ENCODE data around the gene DHX57.

The DHX57 gene

DNA sequence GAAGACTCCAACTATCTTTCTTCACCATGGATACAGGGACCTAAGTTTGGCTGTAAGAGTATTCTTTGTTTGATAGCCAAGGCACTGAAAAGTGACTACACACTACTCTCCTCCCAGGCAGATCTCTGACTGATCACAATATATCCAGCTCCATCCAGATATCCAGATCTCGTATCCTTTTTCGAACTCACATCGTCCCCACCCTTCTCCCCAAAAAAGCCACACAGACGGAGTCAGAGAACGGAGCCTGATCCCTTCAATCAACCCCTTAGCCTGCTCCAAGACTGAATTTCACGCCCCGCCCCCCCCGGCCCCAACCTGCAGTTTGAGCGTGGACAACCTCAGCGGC, 533 bp downstream of the DHX57 start:
- H3K27me3 ChIP-seq (ENCODE audit: insufficient read depth, poor library complexity, severe bottlenecking): no peaks in the 10 kb centered on the region
- peak overlapping the region; percentile 55 for H3K27ac ChIP-seq (replicated peaks)
- TF ChIP-seq, protein P1, sequence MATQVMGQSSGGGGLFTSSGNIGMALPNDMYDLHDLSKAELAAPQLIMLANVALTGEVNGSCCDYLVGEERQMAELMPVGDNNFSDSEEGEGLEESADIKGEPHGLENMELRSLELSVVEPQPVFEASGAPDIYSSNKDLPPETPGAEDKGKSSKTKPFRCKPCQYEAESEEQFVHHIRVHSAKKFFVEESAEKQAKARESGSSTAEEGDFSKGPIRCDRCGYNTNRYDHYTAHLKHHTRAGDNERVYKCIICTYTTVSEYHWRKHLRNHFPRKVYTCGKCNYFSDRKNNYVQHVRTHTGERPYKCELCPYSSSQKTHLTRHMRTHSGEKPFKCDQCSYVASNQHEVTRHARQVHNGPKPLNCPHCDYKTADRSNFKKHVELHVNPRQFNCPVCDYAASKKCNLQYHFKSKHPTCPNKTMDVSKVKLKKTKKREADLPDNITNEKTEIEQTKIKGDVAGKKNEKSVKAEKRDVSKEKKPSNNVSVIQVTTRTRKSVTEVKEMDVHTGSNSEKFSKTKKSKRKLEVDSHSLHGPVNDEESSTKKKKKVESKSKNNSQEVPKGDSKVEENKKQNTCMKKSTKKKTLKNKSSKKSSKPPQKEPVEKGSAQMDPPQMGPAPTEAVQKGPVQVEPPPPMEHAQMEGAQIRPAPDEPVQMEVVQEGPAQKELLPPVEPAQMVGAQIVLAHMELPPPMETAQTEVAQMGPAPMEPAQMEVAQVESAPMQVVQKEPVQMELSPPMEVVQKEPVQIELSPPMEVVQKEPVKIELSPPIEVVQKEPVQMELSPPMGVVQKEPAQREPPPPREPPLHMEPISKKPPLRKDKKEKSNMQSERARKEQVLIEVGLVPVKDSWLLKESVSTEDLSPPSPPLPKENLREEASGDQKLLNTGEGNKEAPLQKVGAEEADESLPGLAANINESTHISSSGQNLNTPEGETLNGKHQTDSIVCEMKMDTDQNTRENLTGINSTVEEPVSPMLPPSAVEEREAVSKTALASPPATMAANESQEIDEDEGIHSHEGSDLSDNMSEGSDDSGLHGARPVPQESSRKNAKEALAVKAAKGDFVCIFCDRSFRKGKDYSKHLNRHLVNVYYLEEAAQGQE (IDR thresholded peaks at IDR 0.05; ENCODE audit: insufficient replicate concordance, low read depth): no peak
- TF ChIP-seq SPI1 (IDR thresholded peaks at IDR 0.05; ENCODE audit: borderline replicate concordance, low read depth): no peak
- TF ChIP-seq POLR2AphosphoS5 (IDR thresholded peaks at IDR 0.05; ENCODE audit: low read depth): no peak
- TF ChIP-seq, protein P2, sequence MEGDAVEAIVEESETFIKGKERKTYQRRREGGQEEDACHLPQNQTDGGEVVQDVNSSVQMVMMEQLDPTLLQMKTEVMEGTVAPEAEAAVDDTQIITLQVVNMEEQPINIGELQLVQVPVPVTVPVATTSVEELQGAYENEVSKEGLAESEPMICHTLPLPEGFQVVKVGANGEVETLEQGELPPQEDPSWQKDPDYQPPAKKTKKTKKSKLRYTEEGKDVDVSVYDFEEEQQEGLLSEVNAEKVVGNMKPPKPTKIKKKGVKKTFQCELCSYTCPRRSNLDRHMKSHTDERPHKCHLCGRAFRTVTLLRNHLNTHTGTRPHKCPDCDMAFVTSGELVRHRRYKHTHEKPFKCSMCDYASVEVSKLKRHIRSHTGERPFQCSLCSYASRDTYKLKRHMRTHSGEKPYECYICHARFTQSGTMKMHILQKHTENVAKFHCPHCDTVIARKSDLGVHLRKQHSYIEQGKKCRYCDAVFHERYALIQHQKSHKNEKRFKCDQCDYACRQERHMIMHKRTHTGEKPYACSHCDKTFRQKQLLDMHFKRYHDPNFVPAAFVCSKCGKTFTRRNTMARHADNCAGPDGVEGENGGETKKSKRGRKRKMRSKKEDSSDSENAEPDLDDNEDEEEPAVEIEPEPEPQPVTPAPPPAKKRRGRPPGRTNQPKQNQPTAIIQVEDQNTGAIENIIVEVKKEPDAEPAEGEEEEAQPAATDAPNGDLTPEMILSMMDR (IDR thresholded peaks at IDR 0.05; ENCODE audit: insufficient read depth, low read length): no peak
- no peak for TF ChIP-seq GABPA (IDR thresholded peaks at IDR 0.05; ENCODE audit: low read depth)
- DNase-seq (ENCODE audit: low read depth in 1 of 2, low spot score in 1 of 2): no peak
- H3K4me3 ChIP-seq (replicated peaks; ENCODE audit: insufficient read depth, low read length): peak overlapping the region; percentile 78

DNA sequence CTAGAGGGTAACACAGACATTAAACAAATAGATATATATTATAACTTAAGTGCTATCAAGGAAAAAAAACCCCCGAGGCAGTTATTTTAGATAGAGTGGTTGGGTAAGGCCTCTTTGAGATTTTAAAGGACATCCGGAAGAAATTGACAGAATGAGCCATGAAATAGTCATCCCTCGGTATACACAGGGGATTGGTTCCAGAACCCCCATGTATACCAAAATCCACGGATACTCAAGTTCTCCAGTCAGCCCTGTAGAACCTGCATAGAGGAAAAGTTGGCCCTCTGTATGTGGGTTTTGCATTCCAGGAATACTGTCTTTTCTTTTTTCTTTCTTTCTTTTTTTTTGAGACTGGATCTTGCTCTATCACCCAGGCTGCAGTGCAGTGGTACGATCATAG, 2.0 kb downstream of the DHX57 start:
- TF ChIP-seq GABPA (IDR thresholded peaks at IDR 0.05; ENCODE audit: low read depth) (no peak), SPI1 (IDR thresholded peaks at IDR 0.05; ENCODE audit: borderline replicate concordance, low read depth) (no peak), POLR2AphosphoS5 (IDR thresholded peaks at IDR 0.05; ENCODE audit: low read depth) (no peak)
- TF ChIP-seq, protein P2 (IDR thresholded peaks at IDR 0.05; ENCODE audit: insufficient read depth, low read length): no peak
- TF ChIP-seq, protein P1 (IDR thresholded peaks at IDR 0.05; ENCODE audit: insufficient replicate concordance, low read depth): no peak
- Histone ChIP-seq H3K27me3 (ENCODE audit: insufficient read depth, poor library complexity, severe bottlenecking) (no peaks in the 10 kb centered on the region), H3K4me3 (replicated peaks; ENCODE audit: insufficient read depth, low read length) (no peak overlapping the region), H3K27ac (replicated peaks) (no peak overlapping the region)
- DNase-seq (ENCODE audit: low read depth in 1 of 2, low spot score in 1 of 2): no peak

DNA sequence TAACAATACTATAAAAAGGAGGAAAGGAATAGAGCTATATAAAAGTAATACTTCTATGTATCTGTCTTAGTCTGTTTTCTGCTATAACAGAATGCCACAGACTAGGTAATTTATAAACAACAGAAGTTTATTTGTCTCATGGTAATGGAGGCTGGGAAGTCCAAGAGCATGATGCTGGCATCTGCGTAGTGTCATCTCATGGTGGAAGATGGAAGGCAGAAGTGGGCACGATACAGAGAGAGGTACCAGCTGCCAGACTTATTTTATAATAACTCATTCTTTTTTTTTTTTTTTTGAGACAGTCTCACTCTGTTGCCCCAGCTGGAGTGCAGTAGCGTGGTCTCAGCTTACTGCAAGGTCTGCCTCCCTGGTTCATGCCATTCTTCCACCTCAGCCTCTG, 4.3 kb downstream of the DHX57 start:
- DNase-seq (ENCODE audit: low read depth in 1 of 2, low spot score in 1 of 2): no peak
- H3K4me3 ChIP-seq (replicated peaks; ENCODE audit: insufficient read depth, low read length): no peak overlapping the region
- no peaks in the 10 kb centered on the region for H3K27me3 ChIP-seq (ENCODE audit: insufficient read depth, poor library complexity, severe bottlenecking)
- TF ChIP-seq GABPA (IDR thresholded peaks at IDR 0.05; ENCODE audit: low read depth) (no peak), SPI1 (IDR thresholded peaks at IDR 0.05; ENCODE audit: borderline replicate concordance, low read depth) (no peak), POLR2AphosphoS5 (IDR thresholded peaks at IDR 0.05; ENCODE audit: low read depth) (no peak)
- TF ChIP-seq, protein P2 (IDR thresholded peaks at IDR 0.05; ENCODE audit: insufficient read depth, low read length): no peak
- TF ChIP-seq, protein P1 (IDR thresholded peaks at IDR 0.05; ENCODE audit: insufficient replicate concordance, low read depth): no peak
- no peak overlapping the region for H3K27ac ChIP-seq (replicated peaks)

Data from HL-60 (cell line).